HG03378 (cell line): ENCODE measurements around the gene LGALS4.
"Not testable (repeated sequence)": the region's sequence is repeated elsewhere in the genome, so short reads cannot be mapped to it uniquely, and the experiment has no call there.

Experiments
- ATAC-seq: cut with Tn5 transposase; IDR thresholded peaks from one replicate; pipeline ENCODE4 v1.9.1; 2021; ENCODE audit warnings: mild to moderate bottlenecking, moderate library complexity; ENCODE audit not compliant: unreplicated experiment

LGALS4 gene

DNA sequence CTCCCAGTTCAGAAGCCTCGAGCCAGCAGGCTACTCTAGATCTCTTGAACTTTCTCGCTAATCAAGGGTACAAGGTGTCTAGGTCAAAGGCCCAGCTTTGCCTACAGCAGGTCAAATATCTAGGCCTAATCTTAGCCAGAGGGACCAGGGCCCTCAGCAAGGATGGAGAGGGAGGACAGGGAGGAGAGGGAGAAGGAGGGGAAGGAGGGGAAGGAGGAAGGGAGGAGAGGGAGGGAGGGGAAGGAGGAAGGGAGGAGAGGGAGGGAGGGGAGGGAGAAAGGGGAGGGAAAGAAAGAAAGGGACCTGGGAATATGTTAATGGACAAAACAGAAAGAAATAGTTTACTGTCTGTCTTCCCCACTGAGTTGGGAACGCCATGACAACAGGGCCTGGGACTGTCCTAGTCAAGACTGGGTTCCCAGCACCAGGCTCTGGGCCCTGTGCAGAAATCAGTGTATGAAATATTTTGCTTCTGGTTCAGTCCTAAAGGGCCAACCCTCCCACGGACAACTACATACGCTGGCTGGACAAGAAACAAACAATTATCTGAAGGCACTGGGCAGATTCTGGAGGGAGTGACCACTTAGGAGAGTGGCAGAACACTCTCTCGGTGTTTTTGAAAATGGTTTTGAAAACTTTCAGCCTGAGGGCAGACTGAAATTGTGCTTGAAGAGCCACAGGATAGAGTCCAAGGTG is 14.3 kb upstream of the LGALS4 start:
- ATAC-seq = no peak

DNA sequence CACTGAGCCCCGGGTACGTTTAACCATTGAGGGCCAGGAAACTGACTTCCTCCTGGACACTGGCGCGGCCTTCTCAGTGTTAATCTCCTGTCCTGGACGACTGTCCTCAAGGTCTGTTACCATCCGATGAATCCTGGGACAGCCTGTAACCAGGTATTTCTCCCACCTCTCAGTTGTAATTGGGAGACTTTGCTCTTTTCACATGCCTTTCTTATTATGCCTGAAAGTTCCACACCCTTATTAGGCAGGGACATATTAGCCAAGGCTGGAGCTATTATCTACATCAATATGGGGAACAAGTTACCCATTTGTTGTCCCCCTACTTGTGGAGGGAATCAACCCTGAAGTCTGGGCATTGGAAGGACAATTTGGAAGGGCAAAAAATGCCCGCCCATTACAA is 13.2 kb upstream of the LGALS4 start:
- not testable (repeated sequence) for ATAC-seq

DNA sequence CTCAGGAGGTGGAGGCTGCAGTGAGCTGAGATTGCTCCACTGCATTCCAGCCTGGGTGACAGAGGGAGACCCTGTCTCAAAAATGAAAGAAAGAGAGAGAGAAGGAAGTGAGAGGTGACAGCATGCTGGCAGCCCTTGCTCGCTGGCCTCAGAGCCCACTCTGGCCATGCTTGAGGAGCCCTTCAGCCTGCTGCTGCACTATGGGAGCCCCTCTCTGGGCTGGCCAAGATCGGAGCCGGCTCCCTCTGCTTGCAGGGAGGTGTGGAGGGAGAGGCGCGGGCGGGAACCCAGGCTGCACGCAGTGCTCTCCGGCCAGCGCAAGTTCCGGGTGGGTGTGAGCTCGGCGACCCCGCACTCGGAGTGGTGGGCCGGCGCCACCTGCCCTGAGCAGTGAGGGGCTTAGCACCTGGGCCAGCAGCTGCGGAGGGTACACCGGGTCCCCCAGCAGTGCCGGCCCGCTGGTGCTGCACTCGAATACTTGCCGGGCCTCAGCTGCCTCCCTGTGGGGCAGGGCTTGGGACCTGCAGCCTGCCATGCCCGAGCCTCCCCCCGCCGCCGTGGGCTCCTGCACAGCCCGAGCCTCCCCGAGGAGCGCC is 8.6 kb upstream of the LGALS4 start:
- not testable (repeated sequence) for ATAC-seq

DNA sequence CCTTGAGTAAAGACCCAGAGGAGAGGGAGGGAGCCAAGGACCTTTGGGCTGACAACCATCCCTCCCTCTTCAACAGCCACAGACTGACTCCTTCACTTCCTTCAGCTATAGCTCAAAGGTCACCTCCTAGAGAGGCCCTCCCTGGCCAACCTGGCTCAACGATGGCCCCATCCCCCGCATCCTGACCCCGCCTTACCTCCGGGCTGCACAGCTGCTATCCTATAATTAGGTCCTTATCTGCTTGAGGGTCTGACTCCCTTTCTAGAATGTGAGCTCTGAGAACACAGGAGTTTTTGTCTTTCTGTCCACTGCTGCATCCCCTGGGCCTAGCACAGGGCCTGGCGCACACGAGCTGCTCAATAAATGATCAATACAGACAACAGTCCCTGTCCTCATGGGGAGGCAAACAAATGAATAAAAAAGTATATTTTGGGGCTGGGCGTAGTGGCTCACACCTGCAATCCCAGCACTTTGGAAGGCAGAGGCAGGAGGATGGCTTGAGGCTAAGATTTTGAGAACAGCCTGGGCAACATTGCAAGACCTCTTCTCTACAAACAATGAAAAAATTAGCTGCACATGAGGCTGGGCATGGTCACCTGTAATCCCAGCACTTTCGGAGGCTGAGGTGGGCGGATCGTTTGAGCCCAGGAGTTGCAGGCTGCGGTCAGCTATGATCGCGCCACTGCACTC is 6.6 kb upstream of the LGALS4 start:
- ATAC-seq = no peak

DNA sequence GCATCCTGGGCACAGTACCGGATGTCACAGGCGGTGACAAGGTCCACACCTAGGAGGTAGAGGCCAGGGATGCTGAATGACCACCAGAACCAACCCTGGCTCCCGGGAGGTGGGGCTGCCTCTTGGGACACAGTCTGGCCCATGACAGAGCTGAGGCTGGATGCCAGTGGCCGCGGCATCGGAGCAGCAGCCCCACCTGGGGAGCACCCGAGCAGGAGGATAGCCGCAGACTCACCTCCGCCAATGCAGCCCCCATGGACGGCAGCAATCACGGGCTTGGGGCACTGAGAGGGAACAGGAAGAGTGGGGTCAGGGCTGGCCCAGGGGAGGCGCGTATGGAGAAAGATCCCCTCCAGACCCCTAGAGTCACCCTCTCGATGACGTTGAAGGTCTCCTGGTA is 4.3 kb upstream of the LGALS4 start:
- ATAC-seq = no peak

DNA sequence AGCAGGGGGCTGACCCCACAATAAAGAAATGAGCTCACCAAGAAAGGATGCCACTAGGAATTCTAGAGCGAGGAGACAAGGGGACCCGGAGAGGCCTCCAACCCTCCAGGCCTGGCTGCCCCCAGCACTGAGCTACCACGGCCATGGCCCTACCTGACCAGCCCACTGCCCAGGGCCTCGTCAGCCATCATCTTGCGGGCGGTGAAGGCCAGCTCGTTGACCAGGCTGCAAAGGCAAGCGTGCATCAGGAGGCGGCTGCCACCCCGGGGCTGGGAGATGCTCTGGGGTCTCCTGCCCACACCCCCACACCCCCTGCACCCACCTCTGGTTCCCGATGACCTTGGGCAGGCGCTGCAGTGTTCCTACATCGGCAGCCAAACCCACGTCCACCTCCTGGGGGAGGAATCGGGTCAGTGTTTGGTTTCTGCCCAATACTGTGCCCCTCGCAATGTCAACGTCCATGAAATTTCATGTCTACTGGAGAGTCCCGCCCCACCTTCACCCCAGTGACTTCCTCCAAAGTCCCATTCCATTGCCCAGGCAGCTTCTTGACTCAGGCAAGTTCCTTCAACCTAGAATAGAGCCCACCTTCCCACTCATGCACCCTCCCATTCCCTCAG is 3.5 kb upstream of the LGALS4 start:
- no peak for ATAC-seq

DNA sequence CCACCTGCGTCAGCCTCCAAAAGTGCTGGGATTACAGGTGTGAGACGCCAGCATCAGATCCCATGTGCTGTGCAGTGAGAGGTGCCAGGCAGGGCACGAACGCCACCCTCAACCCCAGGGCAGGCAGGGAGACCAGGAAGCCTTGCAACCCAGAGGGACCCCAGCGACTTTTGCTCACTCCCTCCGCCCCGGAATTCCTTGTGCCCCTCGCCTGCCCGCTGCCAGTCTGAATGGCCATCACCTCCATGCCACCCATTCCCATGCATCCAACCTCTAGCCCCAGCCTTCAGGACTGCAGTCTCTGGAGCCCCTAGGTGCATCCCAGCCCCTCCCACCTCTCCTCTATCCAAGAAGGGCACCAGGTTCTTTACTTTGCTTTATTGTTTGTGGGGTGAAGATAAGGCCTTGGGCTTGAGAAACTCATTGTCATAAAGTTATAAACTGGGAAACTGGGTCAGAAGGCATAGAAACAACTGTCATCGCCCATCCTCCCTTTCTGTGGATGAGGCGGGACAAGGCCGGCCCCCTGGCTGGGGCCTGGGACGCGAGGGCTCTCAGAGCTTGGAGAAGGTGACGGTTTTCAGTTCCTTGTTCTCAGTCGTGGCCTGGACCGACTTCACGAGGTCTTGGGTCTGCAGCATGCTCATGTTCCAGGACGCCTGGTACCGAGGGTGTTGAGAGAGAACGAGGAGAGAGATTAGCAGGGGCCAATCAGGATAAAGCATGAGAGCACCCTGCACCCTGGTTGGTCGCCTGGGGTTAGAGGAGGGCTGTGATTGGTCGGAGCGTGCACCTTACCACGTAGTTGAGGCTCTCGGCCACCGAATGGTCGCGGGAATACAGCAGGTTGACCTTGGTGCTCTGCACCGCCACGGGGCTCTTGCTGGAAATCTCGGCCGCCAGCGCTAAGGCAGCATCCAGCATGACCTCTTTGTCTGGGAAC is 2.6 kb upstream of the LGALS4 start:
- no peak for ATAC-seq

DNA sequence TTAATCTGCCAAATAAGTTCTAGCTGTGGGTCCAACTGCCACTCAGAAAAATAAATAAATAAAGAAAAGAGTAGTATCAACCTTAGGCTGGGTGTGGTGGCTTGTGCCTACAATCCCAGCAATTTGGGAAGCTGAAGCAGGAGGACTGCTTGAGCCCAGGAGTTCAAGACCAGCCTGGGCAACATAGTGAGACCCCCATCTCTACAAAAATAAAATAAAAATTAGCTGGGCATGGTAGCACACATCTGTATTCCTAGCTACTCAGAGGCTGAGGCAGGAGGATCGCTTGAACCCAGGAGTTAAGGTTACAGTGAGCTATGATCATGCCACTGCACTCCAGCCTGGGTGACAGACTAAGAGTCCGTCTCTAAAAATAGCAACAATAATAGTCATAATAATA is 1.2 kb upstream of the LGALS4 start:
- ATAC-seq = not testable (repeated sequence)

DNA sequence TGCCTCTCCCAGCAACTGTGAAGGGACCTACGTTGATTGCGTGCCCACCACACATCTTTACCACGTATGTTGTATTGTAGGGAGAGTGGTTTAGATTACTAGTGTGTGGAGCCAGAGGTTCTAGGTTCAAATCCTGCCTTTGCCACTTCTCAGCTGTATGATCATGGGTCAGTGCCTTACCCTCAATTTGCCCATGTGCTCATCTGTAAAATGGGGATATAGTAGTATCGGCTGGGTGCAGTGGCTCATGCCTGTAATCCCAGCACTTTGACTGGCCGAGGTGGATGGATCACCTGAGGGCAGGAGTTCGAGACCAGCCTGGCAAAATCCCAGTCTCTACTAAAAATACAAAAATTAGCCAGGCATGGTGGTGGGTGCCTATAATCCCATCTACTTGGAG is 578 bp upstream of the LGALS4 start:
- no peak for ATAC-seq

DNA sequence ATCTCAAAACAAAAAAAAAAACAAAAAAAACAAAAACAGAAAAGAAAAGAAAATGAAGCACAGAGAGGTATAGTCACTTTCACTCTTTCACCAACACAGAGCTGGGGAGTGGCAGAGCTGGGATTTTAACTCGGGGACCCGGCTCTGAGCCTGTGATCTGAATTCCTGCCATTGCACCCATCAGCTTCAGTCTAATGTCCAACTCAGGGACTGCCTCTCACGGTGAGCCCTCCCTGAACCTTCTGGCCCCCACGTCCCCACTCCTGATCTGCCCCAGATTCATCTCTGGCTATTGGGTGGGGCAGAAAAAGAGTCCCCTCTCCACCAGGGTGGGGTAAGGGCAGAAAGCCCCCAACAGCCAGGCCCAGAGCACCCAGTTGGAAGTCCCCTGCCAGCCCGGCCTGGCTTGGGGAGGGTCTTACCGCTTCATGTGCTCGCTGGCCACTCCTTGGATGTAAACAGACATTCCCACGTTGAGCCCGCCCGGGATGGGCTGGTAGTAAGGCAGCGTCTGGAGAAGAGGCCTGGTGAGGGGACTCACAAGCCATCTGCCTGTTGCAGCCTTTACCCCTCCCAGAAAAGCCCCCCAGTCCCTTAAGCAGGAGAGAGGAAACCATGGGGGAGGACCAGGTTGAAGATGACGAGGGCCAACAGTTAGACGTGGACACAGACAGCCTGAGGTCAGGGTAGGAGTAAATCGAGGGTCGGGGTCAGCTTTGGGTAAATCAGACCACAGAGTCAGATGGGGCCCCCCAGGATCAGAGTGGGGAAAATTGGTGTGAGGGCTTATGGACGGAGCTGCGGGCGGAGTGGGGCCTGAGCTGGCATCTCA is 520 bp downstream of the LGALS4 start:
- ATAC-seq = no peak

DNA sequence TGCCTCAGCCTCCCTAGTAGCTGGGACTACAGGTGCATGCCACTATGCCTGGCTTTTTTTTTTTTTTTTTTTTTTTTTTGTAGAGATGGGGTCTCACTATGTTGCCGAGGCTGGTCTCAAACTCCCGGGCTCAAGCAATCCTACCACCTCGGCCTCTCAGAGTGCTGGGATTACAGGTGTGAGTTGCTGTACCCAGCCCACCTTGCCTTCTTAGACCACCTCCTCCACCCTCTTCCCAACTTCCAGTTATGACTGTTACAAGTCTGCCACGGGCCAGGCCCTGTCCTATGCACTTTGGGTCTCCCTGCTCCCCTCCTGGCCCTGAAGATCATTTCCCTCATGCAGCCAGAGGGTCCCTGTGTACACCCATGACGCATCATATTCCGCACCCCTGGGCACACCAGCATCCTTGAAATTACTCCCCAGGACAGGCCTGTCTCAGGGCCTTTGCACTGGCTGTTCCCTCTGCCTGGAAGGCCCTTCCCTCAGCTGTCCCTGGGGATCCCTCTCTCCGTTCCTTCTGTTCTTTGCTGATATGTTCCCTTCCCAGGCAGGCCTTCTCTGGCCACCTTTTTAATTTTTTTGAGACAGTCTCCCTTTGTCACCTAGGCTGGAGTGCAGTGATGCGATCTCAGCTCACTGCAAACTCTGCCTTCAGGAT is 3.0 kb downstream of the LGALS4 start:
- ATAC-seq = no peak

DNA sequence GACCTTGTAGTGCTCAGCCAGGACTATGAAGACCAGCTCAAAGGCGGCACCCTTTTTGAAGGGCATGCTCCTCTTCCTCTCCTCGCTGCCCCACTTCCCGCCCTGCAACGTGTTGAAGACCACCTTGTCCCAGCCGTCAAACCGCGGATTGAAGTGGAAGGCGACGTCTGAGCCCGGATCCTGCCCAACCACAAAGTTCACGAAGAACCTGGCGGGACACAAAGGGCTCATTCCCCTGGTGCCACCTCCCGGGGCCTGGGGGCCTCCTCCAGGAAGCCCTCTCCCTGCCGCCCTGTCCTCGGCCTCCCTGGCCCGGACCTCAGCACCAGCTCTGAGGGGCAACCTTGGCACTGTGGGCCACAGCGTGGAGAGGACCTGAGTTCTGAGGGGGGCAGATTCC is 4.0 kb downstream of the LGALS4 start:
- ATAC-seq = no peak

DNA sequence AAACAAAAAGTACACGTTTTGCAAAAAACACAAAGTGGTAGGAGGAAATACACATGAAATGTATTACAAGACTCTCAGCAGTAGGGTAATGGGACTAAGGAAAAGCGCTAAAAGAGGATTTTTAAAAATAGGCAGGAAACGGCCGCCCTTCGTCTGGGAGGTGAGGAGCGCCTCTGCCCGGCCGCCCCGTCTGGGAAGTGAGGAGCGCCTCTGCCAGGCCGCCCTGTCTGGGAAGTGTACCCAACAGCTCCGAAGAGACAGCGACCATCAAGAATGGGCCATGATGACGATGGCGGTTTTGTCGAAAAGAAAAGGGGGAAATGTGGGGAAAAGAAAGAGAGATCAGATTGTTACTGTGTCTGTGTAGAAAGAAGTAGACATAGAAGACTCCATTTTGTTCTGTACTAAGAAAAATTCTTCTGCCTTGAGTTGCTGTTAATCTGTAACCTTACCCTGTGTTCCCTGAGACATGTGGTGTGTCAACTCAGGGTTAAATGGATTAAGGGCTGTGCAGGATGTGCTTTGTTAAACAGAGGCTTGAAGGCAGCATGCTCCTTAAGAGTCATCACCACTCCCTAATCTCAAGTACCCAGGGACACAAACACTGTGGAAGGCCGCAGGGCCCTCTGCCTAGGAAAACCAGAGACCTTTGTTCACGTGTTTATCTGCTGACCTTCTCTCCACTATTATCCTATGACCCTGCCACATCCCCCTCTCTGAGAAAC is 5.2 kb downstream of the LGALS4 start:
- not testable (repeated sequence) for ATAC-seq

DNA sequence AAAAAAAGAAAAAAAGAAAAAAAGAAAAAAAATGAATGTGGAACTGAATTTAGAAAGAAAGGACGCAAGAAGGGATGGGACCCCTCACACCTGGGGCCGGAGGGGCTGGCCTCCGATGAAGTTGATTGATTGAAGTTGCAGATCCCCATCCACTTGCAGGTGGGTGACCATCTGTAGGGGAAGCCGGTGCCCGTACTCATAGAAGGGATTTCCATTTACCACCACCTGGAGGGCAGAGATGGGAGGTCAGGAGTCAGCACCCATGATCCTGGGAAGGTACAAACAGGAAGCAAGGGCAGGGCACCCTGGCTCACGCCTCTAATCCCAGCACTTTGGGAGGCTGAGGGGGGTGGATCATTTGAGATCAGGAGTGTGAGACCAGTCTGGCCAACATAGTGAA is 6.4 kb downstream of the LGALS4 start:
- no peak for ATAC-seq

DNA sequence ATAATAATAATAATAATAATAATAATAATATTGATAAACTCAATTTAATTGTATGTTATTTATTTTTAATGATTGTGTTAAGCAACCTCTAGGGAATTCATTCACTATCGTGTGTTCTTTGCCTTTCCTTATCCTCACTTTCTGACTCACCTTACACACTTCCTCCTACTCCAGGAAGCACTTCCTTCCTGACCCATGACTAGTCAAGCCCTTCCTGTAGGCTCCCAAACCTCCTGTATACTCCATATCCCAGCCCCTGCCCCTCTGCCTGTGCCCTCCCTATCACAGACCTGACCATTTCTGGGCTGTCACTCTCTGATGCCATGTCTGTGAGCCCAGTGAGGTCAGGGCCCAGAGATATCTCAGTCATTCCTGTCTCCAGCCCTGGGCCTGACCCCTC is 7.6 kb downstream of the LGALS4 start:
- no peak for ATAC-seq

DNA sequence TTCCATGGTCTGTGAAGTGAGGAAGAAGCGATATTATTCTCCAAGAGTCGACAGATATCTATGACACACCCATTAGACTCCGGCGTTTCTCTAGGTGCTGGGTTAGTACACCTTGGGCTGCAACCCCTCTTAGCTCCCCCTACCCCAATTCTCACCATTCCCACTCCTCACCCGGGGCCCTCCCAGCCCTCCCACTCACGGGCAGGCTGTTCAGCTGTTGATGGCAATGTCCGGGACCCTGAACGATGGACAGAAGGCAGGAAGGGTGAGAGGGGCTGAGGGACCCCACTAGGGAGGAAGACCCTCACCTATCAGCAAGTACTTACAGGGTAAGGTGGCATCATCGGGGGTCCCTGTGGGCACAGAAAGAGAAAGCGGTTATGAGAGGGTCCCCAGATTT is 9.2 kb downstream of the LGALS4 start:
- no peak for ATAC-seq

DNA sequence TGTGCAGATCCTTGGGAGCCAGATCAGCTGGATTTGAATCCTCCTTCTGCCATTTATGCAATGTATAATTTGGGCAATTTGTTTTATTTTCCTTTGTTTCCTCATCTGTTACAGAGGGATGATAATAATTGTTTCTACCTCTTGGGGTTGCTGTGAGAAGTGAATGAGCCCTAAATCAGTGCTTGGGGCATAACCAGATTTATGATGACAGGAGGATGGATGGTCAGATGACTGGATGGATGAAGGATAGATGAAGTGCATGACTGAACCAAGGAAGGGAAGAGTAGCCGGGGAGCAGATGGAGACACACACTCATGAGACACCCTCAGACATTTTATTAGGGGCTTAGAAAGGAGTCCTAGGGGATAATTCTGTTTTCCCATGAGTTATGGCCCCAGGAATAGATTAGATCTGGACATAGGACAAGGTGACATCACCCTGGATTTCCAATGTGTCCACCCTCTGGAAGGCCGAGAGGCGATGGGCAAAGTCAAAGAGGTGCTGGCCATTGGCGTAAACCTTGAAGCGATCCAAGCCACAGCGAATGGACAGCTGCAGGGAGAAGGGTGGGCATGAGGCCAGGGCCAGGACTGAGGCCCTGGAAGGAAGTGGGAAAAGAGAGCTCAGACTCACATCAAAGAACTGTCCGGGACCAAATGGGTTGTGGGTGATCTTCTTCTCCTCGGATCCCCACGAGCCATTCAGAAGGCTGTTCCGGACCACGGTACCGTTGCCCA is 11.2 kb downstream of the LGALS4 start:
- ATAC-seq = no peak
